MM.1S (cell line): ENCODE results near the gene MBTPS1.

ENCODE experiments used
- DNase-seq: peaks from one replicate; pipeline ENCODE4 v3.0.0-alpha.2; 2015
- H2AFZ ChIP-seq: fragments of 300-600 bp; sonication (generic); 2 replicates; pipeline ENCODE4 v1.6.0; 2016; ENCODE audit warnings: antibody characterized with exemption, low read length
- H3F3A ChIP-seq: fragments of 300-600 bp; sonication (generic); 2 replicates; pipeline ENCODE4 v1.6.1; 2016; ENCODE audit warnings: mild to moderate bottlenecking, antibody characterized with exemption, low read length, moderate library complexity, mixed read lengths; ENCODE audit not compliant: insufficient read depth
- H3K27ac ChIP-seq: fragments of 300-600 bp; sonication (generic); 2 replicates; pipeline ENCODE4 v1.5.1; 2016; ENCODE audit warnings: mild to moderate bottlenecking, low read length
- H3K27me3 ChIP-seq: fragments of 300-600 bp; sonication (generic); replicated peaks from 2 replicates; pipeline ENCODE4 v1.6.0; 2016; ENCODE audit warnings: low read length; ENCODE audit not compliant: insufficient read depth
- H3K36me3 ChIP-seq: fragments of 300-600 bp; sonication (generic); replicated peaks from 2 replicates; pipeline ENCODE4 v1.6.1; 2016; ENCODE audit warnings: mild to moderate bottlenecking, low read length, mixed read lengths; ENCODE audit not compliant: insufficient read depth
- H3K4me1 ChIP-seq: fragments of 300-600 bp; sonication (generic); 2 replicates; pipeline ENCODE4 v1.6.1; 2016; ENCODE audit warnings: low read length, mixed read lengths
- H3K4me2 ChIP-seq: fragments of 300-600 bp; sonication (generic); 2 replicates; pipeline ENCODE4 v1.6.0; 2016; ENCODE audit warnings: low read depth, low read length
- H3K4me3 ChIP-seq: fragments of 300-600 bp; sonication (generic); 2 replicates; pipeline ENCODE4 v1.5.1; 2016; ENCODE audit warnings: low read length, mixed read lengths
- H3K79me2 ChIP-seq: fragments of 300-600 bp; sonication (generic); 2 replicates; pipeline ENCODE4 v1.6.1; 2016; ENCODE audit warnings: mixed run types, low read length, mixed read lengths
- H3K9ac ChIP-seq: fragments of 300-600 bp; sonication (generic); 2 replicates; pipeline ENCODE4 v1.6.1; 2016; ENCODE audit warnings: low read length, mixed read lengths
- H3K9me2 ChIP-seq: fragments of 300-600 bp; sonication (generic); replicated peaks from 2 replicates; pipeline ENCODE4 v1.6.1; 2016; ENCODE audit warnings: mild to moderate bottlenecking, low read length, mixed read lengths; ENCODE audit not compliant: insufficient read depth
- H3K9me3 ChIP-seq: fragments of 300-600 bp; sonication (generic); replicated peaks from 2 replicates; pipeline ENCODE4 v1.6.1; 2016; ENCODE audit warnings: mild to moderate bottlenecking, low read length, mixed read lengths; ENCODE audit not compliant: insufficient read depth
- H4K20me1 ChIP-seq: fragments of 300-600 bp; sonication (generic); 2 replicates; pipeline ENCODE4 v1.6.1; 2016; ENCODE audit warnings: mild to moderate bottlenecking, low read length, moderate library complexity, mixed read lengths; ENCODE audit not compliant: insufficient read depth
- CTCF ChIP-seq: fragments of 300-600 bp; sonication (generic); IDR thresholded peaks from 2 replicates; pipeline ENCODE4 v1.5.1; 2016; ENCODE audit warnings: antibody characterized with exemption, low read length, mixed read lengths
- EZH2 ChIP-seq: fragments of 300-600 bp; sonication (generic); optimal IDR thresholded peaks from 2 replicates; pipeline ENCODE3; 2017; ENCODE audit warnings: low read depth, mild to moderate bottlenecking, antibody characterized with exemption, low read length, mixed read lengths
- EZH2phosphoT487 ChIP-seq: fragments of 300-600 bp; sonication (generic); IDR thresholded peaks from 2 replicates; pipeline ENCODE4 v1.6.1; 2018; ENCODE audit warnings: antibody characterized with exemption, low read length

The MBTPS1 gene

GRCh38 chr16:84050316-84050715, 66.4 kb downstream of the MBTPS1 start:
- no peak for DNase-seq
- no peaks in the 10 kb centered on the region for H3K9me3 ChIP-seq
- no peaks in the 10 kb centered on the region for H3K36me3 ChIP-seq
- H4K20me1 ChIP-seq: no peaks in the 10 kb centered on the region
- no peaks in the 10 kb centered on the region for H3K4me1 ChIP-seq
- H3K27me3 ChIP-seq: no peaks in the 10 kb centered on the region
- no peak overlapping the region for H2AFZ ChIP-seq
- H3K27ac ChIP-seq: no peak overlapping the region
- TF ChIP-seq EZH2phosphoT487: no peak
- no peak for TF ChIP-seq CTCF
- no peak for TF ChIP-seq EZH2
- no peaks in the 10 kb centered on the region for H3K79me2 ChIP-seq
- H3K4me2 ChIP-seq: no peak overlapping the region
- no peaks in the 10 kb centered on the region for H3F3A ChIP-seq
- no peaks in the 10 kb centered on the region for H3K9me2 ChIP-seq
- H3K9ac ChIP-seq: no peak overlapping the region
- no peak overlapping the region for H3K4me3 ChIP-seq

- Histone ChIP-seq H3K4me1 (no peaks in the 10 kb centered on the region), H3K4me3 (no peak overlapping the region), H3K27me3 (no peaks in the 10 kb centered on the region), H3K4me2 (no peak overlapping the region), H3K9me3 (no peaks in the 10 kb centered on the region), H3K36me3 (no peaks in the 10 kb centered on the region), H3F3A (no peaks in the 10 kb centered on the region), H3K9ac (no peak overlapping the region), H3K9me2 (no peaks in the 10 kb centered on the region), H2AFZ (no peak overlapping the region), H3K27ac (no peak overlapping the region), H4K20me1 (no peaks in the 10 kb centered on the region), H3K79me2 (no peaks in the 10 kb centered on the region)
- no peak for DNase-seq
- no peak for TF ChIP-seq EZH2
- no peak for TF ChIP-seq EZH2phosphoT487
- no peak for TF ChIP-seq CTCF
Measured at GRCh38 chr16:84049403-84050060, 67.2 kb downstream of the MBTPS1 start.

GRCh38 chr16:84048871-84049270, 67.9 kb downstream of the MBTPS1 start:
- Histone ChIP-seq H3F3A (no peaks in the 10 kb centered on the region), H3K4me1 (no peaks in the 10 kb centered on the region), H3K9ac (no peak overlapping the region), H3K9me2 (no peaks in the 10 kb centered on the region), H3K4me2 (no peak overlapping the region), H2AFZ (no peak overlapping the region), H3K27ac (no peak overlapping the region), H3K79me2 (no peaks in the 10 kb centered on the region), H4K20me1 (no peaks in the 10 kb centered on the region), H3K4me3 (no peak overlapping the region), H3K36me3 (no peaks in the 10 kb centered on the region), H3K9me3 (no peaks in the 10 kb centered on the region), H3K27me3 (no peaks in the 10 kb centered on the region)
- no peak for DNase-seq
- TF ChIP-seq EZH2phosphoT487 (no peak), CTCF (no peak), EZH2 (no peak)
